Hindlimb muscle (tissue), 1 donor: ENCODE measurements around the gene RTCA. TPM values are rescaled to one million over a fixed set of nuclear protein-coding genes. Genes with fewer than 3 reads are reported as not detected.
"Not testable (repeated sequence)": the region's sequence is repeated elsewhere in the genome, so short reads cannot be mapped to it uniquely, and the experiment has no call there.

ENCODE experiments used
- DNase-seq: peaks from one replicate; pipeline ENCODE4 v3.0.0-alpha.2; 2013
- polyA plus RNA-seq: library from polyadenylated mRNA; unstranded; fragments of 120-200 nt; gene quantifications from one replicate; pipeline ENCODE4 v1.2.1, GENCODE V29; 2013; ENCODE audit not compliant: insufficient read length

RTCA gene
- 31.9 TPM for polyA plus RNA-seq

GRCh38 chr1:100265931-100266740 lies at the start of gene RTCA:
TSS of gene RTCA (plus strand) at chr1:100266216. CDS start at chr1:100266376, 160 bp downstream.
- DNase-seq = peak; percentile 97

GRCh38 chr1:100217834-100218233 lies 48.2 kb upstream of the RTCA start:
- DNase-seq = no peak

- no peak for DNase-seq
Observed at GRCh38 chr1:100219457-100219856, 46.6 kb upstream of the RTCA start.

- DNase-seq = no peak
Observed at GRCh38 chr1:100219883-100220282, 46.1 kb upstream of the RTCA start.

GRCh38 chr1:100222428-100222827 lies 43.6 kb upstream of the RTCA start:
- no peak for DNase-seq

GRCh38 chr1:100229681-100230443 lies 36.2 kb upstream of the RTCA start:
- DNase-seq = no peak

- no peak for DNase-seq
Observed at GRCh38 chr1:100230765-100231164, 35.3 kb upstream of the RTCA start.

- DNase-seq = no peak
Observed at GRCh38 chr1:100231721-100232120, 34.3 kb upstream of the RTCA start.

GRCh38 chr1:100232156-100232555 lies 33.9 kb upstream of the RTCA start:
- no peak for DNase-seq

GRCh38 chr1:100233566-100233965 lies 32.5 kb upstream of the RTCA start:
- not testable (repeated sequence) for DNase-seq

- DNase-seq = no peak
Observed at GRCh38 chr1:100234432-100234831, 31.6 kb upstream of the RTCA start.

GRCh38 chr1:100237091-100237490 lies 28.9 kb upstream of the RTCA start:
- no peak for DNase-seq

- no peak for DNase-seq
Observed at GRCh38 chr1:100239961-100240360, 26.1 kb upstream of the RTCA start.

- DNase-seq = no peak
Observed at GRCh38 chr1:100240631-100241030, 25.4 kb upstream of the RTCA start.

- DNase-seq = no peak
Observed at GRCh38 chr1:100246738-100247137, 19.3 kb upstream of the RTCA start.

GRCh38 chr1:100249155-100249536 lies 16.9 kb upstream of the RTCA start:
- DNase-seq = no peak

- peak; percentile 95 for DNase-seq
Observed at GRCh38 chr1:100249537-100250257, 16.3 kb upstream of the RTCA start, which contains the start of gene DBT. TSS of gene DBT (minus strand) at chr1:100249834. CDS start at chr1:100249820, 14 bp downstream.

- DNase-seq = no peak
Observed at GRCh38 chr1:100250264-100250663, 15.8 kb upstream of the RTCA start.

- no peak for DNase-seq
Observed at GRCh38 chr1:100250807-100251206, 15.2 kb upstream of the RTCA start.

- DNase-seq = no peak
Observed at GRCh38 chr1:100252901-100253300, 13.1 kb upstream of the RTCA start.

GRCh38 chr1:100253552-100253951 lies 12.5 kb upstream of the RTCA start:
- no peak for DNase-seq

- not testable (repeated sequence) for DNase-seq
Observed at GRCh38 chr1:100256273-100256672, 9.7 kb upstream of the RTCA start.

- not testable (repeated sequence) for DNase-seq
Observed at GRCh38 chr1:100258427-100258826, 7.6 kb upstream of the RTCA start.
